GM12891 (cell line): Measurements from ENCODE around the gene CDC42BPA.

Experiments
- PAX5 ChIP-seq: IDR thresholded peaks from 2 replicates; pipeline ENCODE4 v1.6.1; 2011; ENCODE audit warnings: low read length, moderate library complexity, mild to moderate bottlenecking; ENCODE audit not compliant: insufficient read depth, severe bottlenecking
- POLR2A ChIP-seq: IDR thresholded peaks from 2 replicates; pipeline ENCODE4 v1.6.1; 2011; ENCODE audit warnings: low read depth, low read length, control low read depth
- POLR2AphosphoS5 ChIP-seq: IDR thresholded peaks from 2 replicates; pipeline ENCODE4 v1.6.1; 2011; ENCODE audit warnings: low read depth, low read length, control low read depth
- POU2F2 ChIP-seq: IDR thresholded peaks from 2 replicates; pipeline ENCODE4 v1.6.1; 2011; ENCODE audit warnings: low read depth, mild to moderate bottlenecking, control low read depth, low read length, moderate library complexity
- SPI1 ChIP-seq: IDR thresholded peaks from 2 replicates; pipeline ENCODE4 v1.6.1; 2011; ENCODE audit warnings: low read depth, low read length, control low read depth

DNA sequence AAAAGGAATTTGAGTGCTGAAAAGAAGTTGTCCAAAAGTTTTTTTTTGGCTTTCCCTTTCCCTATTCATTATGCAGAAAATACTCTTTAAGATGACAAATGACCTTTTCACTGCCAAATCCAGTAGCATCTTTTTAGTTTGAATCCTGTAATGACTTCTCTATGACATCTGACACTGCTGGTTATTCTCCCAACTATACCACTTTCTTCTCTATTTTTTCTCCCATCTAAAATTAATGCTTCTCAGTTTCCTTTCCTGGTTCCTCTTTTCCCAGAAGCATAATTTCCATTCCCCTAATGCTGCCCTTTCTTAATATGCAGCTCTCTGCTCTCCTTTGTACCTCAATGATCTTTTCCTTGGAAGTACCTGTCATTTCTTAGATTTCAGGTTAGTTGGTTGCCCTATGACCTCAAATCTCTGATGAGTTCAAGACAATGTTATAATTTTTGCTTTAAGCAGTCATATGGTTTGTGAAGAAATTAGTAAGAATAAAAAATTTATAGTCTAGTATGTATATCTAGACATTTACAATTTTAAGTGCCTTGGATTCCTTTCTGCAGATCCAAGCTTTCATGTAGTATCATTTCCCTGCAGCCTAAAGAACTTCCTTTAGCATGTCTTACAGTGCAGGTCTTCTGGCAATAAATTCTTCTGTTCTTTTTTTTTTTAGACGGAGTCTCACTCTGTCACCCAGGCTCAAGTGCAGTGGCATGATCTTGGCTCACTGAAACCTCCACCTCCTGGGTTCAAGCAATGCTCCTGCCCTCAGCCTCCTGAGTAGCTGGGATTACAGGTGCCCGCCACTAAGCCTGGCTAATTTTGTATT, 150.8 kb downstream of the CDC42BPA start:
- TF ChIP-seq PAX5 (no peak), SPI1 (no peak), POLR2AphosphoS5 (no peak), POLR2A (no peak), POU2F2 (no peak)
